ENCODE data around the gene MCF2L2. TPM values are rescaled to one million over a fixed set of nuclear protein-coding genes. Genes with fewer than 3 reads are reported as not detected.

The MCF2L2 gene
- total and polyA plus RNA-seq, 2 donors (not counting 1 experiment from before 2014, with no cell fraction given) = 0.03 to 1.6 TPM

DNA sequence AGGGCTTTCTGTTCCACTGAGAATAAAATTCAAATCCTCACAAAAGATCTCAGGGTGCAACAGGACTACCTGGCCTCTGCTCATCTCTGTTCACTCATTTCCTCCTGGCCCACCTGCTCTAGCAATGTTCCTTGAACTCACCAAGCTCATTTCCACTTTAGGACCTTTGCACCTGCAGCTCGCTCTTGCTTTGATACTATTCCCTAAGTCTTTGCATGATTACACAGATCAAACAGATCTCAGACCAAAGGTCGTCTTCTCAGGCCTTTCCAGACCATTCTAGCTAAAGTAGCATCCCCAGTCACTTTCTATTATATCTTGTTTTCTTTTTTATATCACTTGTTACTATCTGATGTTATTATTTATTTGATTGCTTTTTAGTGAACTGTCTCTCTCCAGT is 120.7 kb downstream of the MCF2L2 start:
- H3K27ac Mint-ChIP-seq = no peak overlapping the region
- Histone ChIP-seq H3K36me3 (replicated peaks in 1 of 2; ENCODE audit: control extremely low read depth in 1 of 2, control insufficient read depth in 1 of 2, extremely low read depth in 1 of 2, insufficient read depth in 2 of 2, low read length in 1 of 2) (no peaks in the 10 kb centered on the region), H4K20me1 (ENCODE audit: control insufficient read depth, insufficient read depth, low read length, poor library complexity, severe bottlenecking) (no peaks in the 10 kb centered on the region), H3K4me2 (replicated peaks; ENCODE audit: low read depth, low read length, poor library complexity, severe bottlenecking) (no peak overlapping the region), H2AFZ (ENCODE audit: insufficient read depth, low read depth, low read length, poor library complexity, severe bottlenecking) (no peak overlapping the region), H3K4me1 (ENCODE audit: control insufficient read depth in 2 of 2, insufficient read depth in 2 of 2, low read length in 2 of 2) (peaks cover 11 to 14% of the 10 kb centered on the region in 2 donors), H3K79me2 (ENCODE audit: control insufficient read depth, insufficient read depth, low read length) (no peaks in the 10 kb centered on the region), H3K9me3 (ENCODE audit: control extremely low read depth in 1 of 3, control insufficient read depth in 2 of 3, insufficient read depth in 1 of 3, low read length in 2 of 3) (no peaks in the 10 kb centered on the region), H3K9ac (ENCODE audit: low read length) (no peak overlapping the region), H3K27me3 (replicated peaks in 1 of 4; ENCODE audit: control extremely low read depth in 1 of 4, control insufficient read depth in 3 of 4, insufficient read depth in 4 of 4, low read length in 3 of 4) (peaks cover 0 to 3% (median 1%) of the 10 kb centered on the region in 4 experiments), H3K27ac (ENCODE audit: low read length in 2 of 2) (no peak overlapping the region), H3K4me3 (ENCODE audit: control extremely low read depth in 1 of 5, extremely low read depth in 1 of 5, insufficient read depth in 1 of 5, low read depth in 2 of 5, low read length in 4 of 5) (no peak overlapping the region)
- CTCF ChIA-PET = interaction anchor here (0.6 to 0.9 kb wide), 2 partner anchors 11 to 319 kb away, joined by 3 to 7 read pairs; no protein-coding TSS in a partner anchor
- intact Hi-C loops (cut with micrococcal nuclease) = loop anchor here (2.0 kb wide), 1 partner anchor 23 kb away; no protein-coding TSS in a partner anchor
- DNase-seq (no peak), ATAC-seq (ENCODE audit: low read depth) (no peak)
- 88% methylated on average over 1 of the region's 2 CpGs for WGBS (ENCODE audit: insufficient coverage)
- H3K4me1 Mint-ChIP-seq = peaks cover 15% of the 10 kb centered on the region
- TF ChIP-seq EZH2 (IDR thresholded peaks at IDR 0.05; ENCODE audit: borderline replicate concordance, insufficient read depth, low read depth, low read length, poor library complexity, severe bottlenecking) = no peak
- TF ChIP-seq, protein P1, sequence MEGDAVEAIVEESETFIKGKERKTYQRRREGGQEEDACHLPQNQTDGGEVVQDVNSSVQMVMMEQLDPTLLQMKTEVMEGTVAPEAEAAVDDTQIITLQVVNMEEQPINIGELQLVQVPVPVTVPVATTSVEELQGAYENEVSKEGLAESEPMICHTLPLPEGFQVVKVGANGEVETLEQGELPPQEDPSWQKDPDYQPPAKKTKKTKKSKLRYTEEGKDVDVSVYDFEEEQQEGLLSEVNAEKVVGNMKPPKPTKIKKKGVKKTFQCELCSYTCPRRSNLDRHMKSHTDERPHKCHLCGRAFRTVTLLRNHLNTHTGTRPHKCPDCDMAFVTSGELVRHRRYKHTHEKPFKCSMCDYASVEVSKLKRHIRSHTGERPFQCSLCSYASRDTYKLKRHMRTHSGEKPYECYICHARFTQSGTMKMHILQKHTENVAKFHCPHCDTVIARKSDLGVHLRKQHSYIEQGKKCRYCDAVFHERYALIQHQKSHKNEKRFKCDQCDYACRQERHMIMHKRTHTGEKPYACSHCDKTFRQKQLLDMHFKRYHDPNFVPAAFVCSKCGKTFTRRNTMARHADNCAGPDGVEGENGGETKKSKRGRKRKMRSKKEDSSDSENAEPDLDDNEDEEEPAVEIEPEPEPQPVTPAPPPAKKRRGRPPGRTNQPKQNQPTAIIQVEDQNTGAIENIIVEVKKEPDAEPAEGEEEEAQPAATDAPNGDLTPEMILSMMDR (IDR thresholded peaks at IDR 0.05) = no peak
- H3K4me3 Mint-ChIP-seq = no peak overlapping the region
- no peaks in the 10 kb centered on the region for H3K9me3 Mint-ChIP-seq (ENCODE audit: insufficient read depth)
- POLR2A ChIA-PET = no interaction called here
- H3K27me3 Mint-ChIP-seq = peaks cover 10% of the 10 kb centered on the region

DNA sequence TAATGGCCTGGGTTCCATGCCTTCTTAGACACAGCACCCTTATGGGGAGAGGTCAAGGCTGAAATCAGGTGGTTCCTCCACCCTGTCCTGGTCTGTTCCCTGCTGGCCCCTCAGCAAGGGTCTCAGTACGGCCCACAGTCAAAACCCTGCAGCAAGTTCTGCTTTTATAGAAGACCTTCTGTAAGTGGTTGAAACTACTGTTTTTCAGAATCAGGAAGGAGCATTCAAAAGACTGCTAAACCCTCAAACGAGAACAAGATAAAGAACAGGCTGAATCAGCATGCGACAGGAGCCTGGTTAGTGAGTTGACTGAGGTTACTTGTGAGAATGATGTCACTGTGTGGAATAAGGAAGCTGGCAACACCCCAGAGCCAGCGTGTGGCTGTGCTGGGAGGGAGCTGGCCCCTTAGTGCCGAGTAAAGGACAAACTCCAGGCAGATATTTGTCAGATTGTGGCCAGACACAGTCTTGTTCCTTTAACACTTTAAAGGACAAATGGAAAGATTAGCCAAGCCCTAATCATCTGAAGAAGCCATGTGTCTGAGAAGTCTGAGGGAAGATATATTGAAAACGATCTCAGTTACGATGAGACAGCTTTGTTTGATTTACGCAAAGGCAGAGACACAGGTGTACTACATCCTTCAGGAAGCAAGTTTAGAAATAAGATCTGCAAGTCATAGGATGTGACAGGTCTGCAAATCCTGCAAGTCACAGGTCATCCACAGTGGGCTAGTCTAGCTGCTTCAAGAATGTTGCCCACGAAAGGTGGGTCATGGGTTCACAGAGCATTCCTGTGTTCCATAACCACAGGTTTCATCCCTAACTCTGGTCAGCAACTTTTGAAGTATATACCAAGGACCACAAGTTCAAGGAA is 121.4 kb downstream of the MCF2L2 start:
- Mint-ChIP-seq H3K4me1 (peaks cover 15% of the 10 kb centered on the region), H3K4me3 (peak overlapping the region; percentile 27), H3K9me3 (ENCODE audit: insufficient read depth) (no peaks in the 10 kb centered on the region), H3K27ac (no peak overlapping the region), H3K27me3 (peaks cover 10% of the 10 kb centered on the region)
- H3K9me3 ChIP-seq (ENCODE audit: control extremely low read depth in 1 of 3, control insufficient read depth in 2 of 3, insufficient read depth in 1 of 3, low read length in 2 of 3) = no peaks in the 10 kb centered on the region
- H3K27ac ChIP-seq (ENCODE audit: low read length in 2 of 2) = no peak overlapping the region
- H3K4me1 ChIP-seq (ENCODE audit: control insufficient read depth in 2 of 2, insufficient read depth in 2 of 2, low read length in 2 of 2) = peaks cover 11 to 14% of the 10 kb centered on the region in 2 donors
- no peaks in the 10 kb centered on the region for H3K36me3 ChIP-seq (replicated peaks in 1 of 2; ENCODE audit: control extremely low read depth in 1 of 2, control insufficient read depth in 1 of 2, extremely low read depth in 1 of 2, insufficient read depth in 2 of 2, low read length in 1 of 2)
- H2AFZ ChIP-seq (ENCODE audit: insufficient read depth, low read depth, low read length, poor library complexity, severe bottlenecking) = peak overlapping the region; percentile 16
- peaks cover 0 to 3% (median 1%) of the 10 kb centered on the region in 4 experiments for H3K27me3 ChIP-seq (replicated peaks in 1 of 4; ENCODE audit: control extremely low read depth in 1 of 4, control insufficient read depth in 3 of 4, insufficient read depth in 4 of 4, low read length in 3 of 4)
- ChIA-PET POLR2A (no interaction called here), CTCF (interaction anchor here (0.9 kb wide), 1 partner anchor 10 kb away, joined by 3 read pairs; no protein-coding TSS in a partner anchor)
- no peak overlapping the region for H3K4me3 ChIP-seq (ENCODE audit: control extremely low read depth in 1 of 5, extremely low read depth in 1 of 5, insufficient read depth in 1 of 5, low read depth in 2 of 5, low read length in 4 of 5)
- H3K4me2 ChIP-seq (replicated peaks; ENCODE audit: low read depth, low read length, poor library complexity, severe bottlenecking) = peak overlapping the region; percentile 32
- H3K9ac ChIP-seq (ENCODE audit: low read length) = no peak overlapping the region
- no peaks in the 10 kb centered on the region for H4K20me1 ChIP-seq (ENCODE audit: control insufficient read depth, insufficient read depth, low read length, poor library complexity, severe bottlenecking)
- peak; percentile 87 for ATAC-seq (ENCODE audit: low read depth)
- WGBS (ENCODE audit: insufficient coverage) = 18% methylated on average over 8 of the region's 9 CpGs
- intact Hi-C loops (cut with micrococcal nuclease) = loop anchor here (2.0 kb wide), 1 partner anchor 22 kb away; no protein-coding TSS in a partner anchor
- no peak for TF ChIP-seq EZH2 (IDR thresholded peaks at IDR 0.05; ENCODE audit: borderline replicate concordance, insufficient read depth, low read depth, low read length, poor library complexity, severe bottlenecking)
- TF ChIP-seq, protein P1 (IDR thresholded peaks at IDR 0.05) = no peak
- H3K79me2 ChIP-seq (ENCODE audit: control insufficient read depth, insufficient read depth, low read length) = no peaks in the 10 kb centered on the region
- DNase-seq = peak; percentile 62

All from B cell (primary cell).